SK-N-SH treated with all-trans-retinoic acid at 6 μM for 48 hours (cell line): ENCODE results near the gene FSIP1.

Experiments
- ATAC-seq: fragments of 200-7000 bp; cut with Tn5 transposase; 3 replicates; pipeline ENCODE4 v1.9.1; 2020; ENCODE audit warnings: mild to moderate bottlenecking, moderate library complexity
- ARNTL ChIP-seq: fragments of 450-650 bp; formaldehyde crosslinking; IDR thresholded peaks from 2 replicates; pipeline ENCODE4 v1.5.0; 2020; ENCODE audit warnings: low read depth, mild to moderate bottlenecking, moderate library complexity, borderline replicate concordance
- BACH2 ChIP-seq: fragments of 250-450 bp; sonication (Bioruptor Pico); IDR thresholded peaks from 2 replicates; pipeline ENCODE4 v1.9.0; 2021; ENCODE audit warnings: mild to moderate bottlenecking, borderline replicate concordance
- CREB5 ChIP-seq: fragments of 250-450 bp; sonication (Bioruptor Pico); IDR thresholded peaks from 2 replicates; pipeline ENCODE4 v1.5.1; 2020; ENCODE audit warnings: low read depth, mild to moderate bottlenecking, moderate library complexity
- CSDC2 ChIP-seq: fragments of 250-450 bp; sonication (Bioruptor Pico); IDR thresholded peaks from 2 replicates; pipeline ENCODE4 v1.5.0; 2020; ENCODE audit warnings: mild to moderate bottlenecking, moderate library complexity
- CSRNP3 ChIP-seq: fragments of 250-450 bp; sonication (Bioruptor Pico); IDR thresholded peaks from 2 replicates; pipeline ENCODE4 v1.5.1; 2021; ENCODE audit warnings: mild to moderate bottlenecking, moderate library complexity
- ESRRG ChIP-seq: fragments of 250-450 bp; sonication (Bioruptor Pico); IDR thresholded peaks from 2 replicates; pipeline ENCODE4 v1.6.1; 2021; ENCODE audit warnings: mild to moderate bottlenecking
- GLIS3 ChIP-seq: fragments of 250-450 bp; sonication (Bioruptor Pico); IDR thresholded peaks from 2 replicates; pipeline ENCODE4 v1.5.0; 2020; ENCODE audit warnings: mild to moderate bottlenecking, moderate library complexity
- ISL1 ChIP-seq: fragments of 250-450 bp; sonication (Bioruptor Pico); IDR thresholded peaks from 2 replicates; pipeline ENCODE4 v2.1.2; 2022; ENCODE audit warnings: mild to moderate bottlenecking, moderate library complexity
- OSR1 ChIP-seq: fragments of 250-450 bp; sonication (Bioruptor Pico); IDR thresholded peaks from 2 replicates; pipeline ENCODE4 v1.8.0; 2022; ENCODE audit warnings: moderate library complexity, mild to moderate bottlenecking, inconsistent platforms
- PATZ1 ChIP-seq: fragments of 250-450 bp; sonication (Bioruptor Pico); IDR thresholded peaks from 2 replicates; pipeline ENCODE4 v1.8.0; 2020; ENCODE audit warnings: mild to moderate bottlenecking, moderate library complexity, borderline replicate concordance
- POU6F1 ChIP-seq: fragments of 250-450 bp; sonication (Bioruptor Pico); IDR thresholded peaks from 2 replicates; pipeline ENCODE4 v1.8.0; 2021; ENCODE audit warnings: low read depth, mild to moderate bottlenecking, moderate library complexity, borderline replicate concordance
- PPARA ChIP-seq: fragments of 250-450 bp; sonication (Bioruptor Pico); IDR thresholded peaks from 2 replicates; pipeline ENCODE4 v1.5.0; 2020; ENCODE audit warnings: mild to moderate bottlenecking, borderline replicate concordance
- RARB ChIP-seq: fragments of 250-450 bp; sonication (Bioruptor Pico); IDR thresholded peaks from 2 replicates; pipeline ENCODE4 v1.8.0; 2021; ENCODE audit warnings: mild to moderate bottlenecking, moderate library complexity
- SNAI2 ChIP-seq: fragments of 250-450 bp; sonication (Bioruptor Pico); IDR thresholded peaks from 2 replicates; pipeline ENCODE4 v1.5.0; 2020; ENCODE audit warnings: mild to moderate bottlenecking, moderate library complexity
- TCF4 ChIP-seq: fragments of 250-450 bp; sonication (Bioruptor Pico); IDR thresholded peaks from 2 replicates; pipeline ENCODE4 v1.8.0; 2021; ENCODE audit warnings: mild to moderate bottlenecking, moderate library complexity, borderline replicate concordance
- TOX ChIP-seq: fragments of 250-450 bp; sonication (Bioruptor Pico); IDR thresholded peaks from 2 replicates; pipeline ENCODE4 v1.8.0; 2021; ENCODE audit warnings: mild to moderate bottlenecking, moderate library complexity, borderline replicate concordance
- TSHZ2 ChIP-seq: fragments of 250-450 bp; sonication (Bioruptor Pico); IDR thresholded peaks from 2 replicates; pipeline ENCODE4 v1.5.0; 2020; ENCODE audit warnings: mild to moderate bottlenecking, moderate library complexity
- ZC3H10 ChIP-seq: fragments of 250-450 bp; sonication (Bioruptor Pico); IDR thresholded peaks from 2 replicates; pipeline ENCODE4 v1.5.1; 2021; ENCODE audit warnings: mild to moderate bottlenecking, moderate library complexity
- ZFP3 ChIP-seq: fragments of 250-450 bp; sonication (Bioruptor Pico); IDR thresholded peaks from 2 replicates; pipeline ENCODE4 v1.5.0; 2020; ENCODE audit warnings: mild to moderate bottlenecking, moderate library complexity
- ZFP30 ChIP-seq: fragments of 450-650 bp; formaldehyde crosslinking; IDR thresholded peaks from 2 replicates; pipeline ENCODE4 v1.5.0; 2022; ENCODE audit warnings: mild to moderate bottlenecking, moderate library complexity
- ZNF565 ChIP-seq: fragments of 450-650 bp; formaldehyde crosslinking; conservative IDR thresholded peaks from 2 replicates; pipeline ENCODE4 v1.5.0; 2020; ENCODE audit warnings: low read depth, mild to moderate bottlenecking, moderate library complexity
- ZNF70 ChIP-seq: fragments of 450-650 bp; formaldehyde crosslinking; IDR thresholded peaks from 2 replicates; pipeline ENCODE4 v1.5.0; 2020; ENCODE audit warnings: mild to moderate bottlenecking, moderate library complexity
- ZNF8 ChIP-seq: fragments of 450-650 bp; formaldehyde crosslinking; IDR thresholded peaks from 2 replicates; pipeline ENCODE4 v1.5.0; 2020; ENCODE audit warnings: mild to moderate bottlenecking, moderate library complexity

FSIP1 gene

DNA sequence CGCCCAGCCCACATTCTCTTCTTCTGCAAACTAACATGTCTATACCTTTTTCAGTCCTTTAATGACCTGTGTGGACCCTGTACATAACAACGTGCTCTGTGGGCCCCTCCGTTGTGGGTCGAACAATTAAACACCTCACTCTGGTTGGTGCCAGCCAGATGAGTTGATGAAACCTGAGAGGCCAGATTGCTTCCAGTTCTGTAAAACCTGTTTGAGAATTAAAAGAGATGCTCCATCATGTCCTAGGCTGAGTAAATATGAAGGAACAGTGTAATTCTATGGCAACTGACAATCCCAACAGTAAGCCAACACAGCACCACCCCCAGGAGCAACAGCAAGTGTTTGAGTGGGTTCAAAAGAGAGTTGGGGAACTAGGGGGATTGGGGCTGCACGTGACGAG, 207.5 kb downstream of the FSIP1 start:
- TF ChIP-seq ZNF565 (CRISPR knock-in tag) (no peak), TOX (no peak), OSR1 (no peak)
- TF ChIP-seq, all 23 proteins: peak for 0
- ATAC-seq = no peak

DNA sequence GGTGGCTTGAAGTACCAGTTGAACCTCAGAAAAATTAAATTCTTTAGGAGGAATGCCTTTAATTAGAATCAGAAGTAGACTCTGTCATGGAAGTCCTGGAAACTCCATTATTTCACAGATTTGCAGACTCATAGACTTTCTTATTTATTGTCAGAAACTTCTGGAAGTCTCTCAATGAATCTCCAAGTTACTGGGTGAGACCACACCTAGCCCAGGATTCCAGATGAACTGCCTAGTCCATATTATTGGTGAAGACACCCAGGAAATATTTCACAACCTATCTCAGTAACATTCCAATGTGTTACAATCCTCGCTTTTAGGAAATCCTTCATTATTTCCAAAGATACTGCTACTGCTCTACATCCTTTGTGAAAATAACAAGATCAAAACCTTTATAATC, 208.2 kb downstream of the FSIP1 start:
- peak; percentile 33 for ATAC-seq
- TF ChIP-seq CREB5 (CRISPR knock-in tag) (no peak), CSRNP3 (no peak), PATZ1 (CRISPR knock-in tag) (no peak)
- TF ChIP-seq, all 23 proteins: peak for 0

- ATAC-seq = peak; percentile 89
- no peak for TF ChIP-seq OSR1
- no peak for TF ChIP-seq SNAI2 (CRISPR knock-in tag)
- TF ChIP-seq ZC3H10 (CRISPR knock-in tag) = no peak
- TF ChIP-seq ZNF8 (CRISPR knock-in tag) = no peak
- TF ChIP-seq ESRRG (CRISPR knock-in tag) = no peak
- no peak for TF ChIP-seq RARB (CRISPR knock-in tag)
- TF ChIP-seq ZFP3 (CRISPR knock-in tag) = no peak
- TF ChIP-seq GLIS3 (CRISPR knock-in tag) = no peak
- TF ChIP-seq POU6F1 = no peak
- 0 out of 2 replicates have a peak, but pooled peaks have one; percentile 76 for TF ChIP-seq CSDC2 (CRISPR knock-in tag)
- 0 out of 2 replicates have a peak, but pooled peaks have one; percentile 5 for TF ChIP-seq ZFP30 (CRISPR knock-in tag)
- TF ChIP-seq CSRNP3 = no peak
- TF ChIP-seq ISL1 (CRISPR knock-in tag) = peak; percentile 87
- TF ChIP-seq TSHZ2 (CRISPR knock-in tag) = no peak
- no peak for TF ChIP-seq PATZ1 (CRISPR knock-in tag)
- no peak for TF ChIP-seq ARNTL (CRISPR knock-in tag)
- no peak for TF ChIP-seq ZNF565 (CRISPR knock-in tag)
- TF ChIP-seq ZNF70 = no peak
- no peak for TF ChIP-seq TCF4 (CRISPR knock-in tag)
- TF ChIP-seq CREB5 (CRISPR knock-in tag) = 0 out of 2 replicates have a peak, but pooled peaks have one; percentile 62
- TF ChIP-seq TOX = no peak
- no peak for TF ChIP-seq PPARA (CRISPR knock-in tag)
- no peak for TF ChIP-seq BACH2 (CRISPR knock-in tag)
Observed at GRCh38 chr15:39573844-39574243, 208.8 kb downstream of the FSIP1 start.
